Thymus (tissue), 14 donors: ENCODE measurements around the gene PHF11. TPM values are rescaled to one million over a fixed set of nuclear protein-coding genes. Genes with fewer than 3 reads are reported as not detected.

ENCODE experiments used
- DNase-seq, 9 donors: peaks; one replicate each; pipeline ENCODE4 v3.0.0-alpha.2; 2013; ENCODE audit warnings: low spot score in 9 of 9, low read depth in 6 of 9, missing footprints in 1 of 9
- H3K27ac ChIP-seq, 2 donors: one replicate each; pipeline ENCODE4 v1.5.1; 2013; ENCODE audit warnings: control low read depth in 1 of 2, low read depth in 1 of 2, low read length in 1 of 2, mild to moderate bottlenecking in 1 of 2, moderate library complexity in 1 of 2
- H3K27me3 ChIP-seq, 2 donors: one replicate each; pipeline ENCODE4 v1.5.1; 2013; ENCODE audit warnings: low read length in 1 of 2; ENCODE audit not compliant: control insufficient read depth in 2 of 2, insufficient read depth in 1 of 2
- H3K36me3 ChIP-seq, 2 donors: one replicate each; pipeline ENCODE4 v1.5.1; 2013; ENCODE audit warnings: low read length in 1 of 2, mild to moderate bottlenecking in 1 of 2, moderate library complexity in 1 of 2; ENCODE audit not compliant: control insufficient read depth in 2 of 2, insufficient read depth in 2 of 2
- H3K4me1 ChIP-seq, 2 donors: one replicate each; pipeline ENCODE4 v1.5.1; 2013; ENCODE audit warnings: low read length in 2 of 2; ENCODE audit not compliant: control insufficient read depth in 2 of 2, insufficient read depth in 2 of 2
- H3K4me3 ChIP-seq, 2 donors: one replicate each; pipeline ENCODE4 v1.5.1; 2013; ENCODE audit warnings: low read length in 2 of 2, control low read depth in 1 of 2, mild to moderate bottlenecking in 1 of 2
- H3K9me3 ChIP-seq, 2 donors: one replicate each; pipeline ENCODE4 v1.5.1; 2013; ENCODE audit warnings: low read length in 1 of 2, mild to moderate bottlenecking in 1 of 2; ENCODE audit not compliant: control insufficient read depth in 2 of 2, insufficient read depth in 1 of 2
- WGBS: extraction: QIAGEN DNeasy Blood & Tissue Kit; methylation state at CpG from one replicate; pipeline ENCODE4 v1.1.7; 2013; 5-methylcytosine and 5-hydroxymethylcytosine counted together
- long read RNA-seq, 10 donors: transcript quantifications; one replicate each; lab custom pipeline, GENCODE V29; 2026
- polyA plus RNA-seq: library from polyadenylated mRNA; stranded (reverse); fragments of 200-250 nt; gene quantifications from one replicate; pipeline ENCODE4 v1.2.3, GENCODE V29; 2013
- total RNA-seq: library from RNA; stranded (reverse); fragments of 120-200 nt; gene quantifications from one replicate; pipeline ENCODE4 v1.2.4, GENCODE V29; 2013
- donor health status: healthy.

Gene PHF11
- 32.9 TPM for total RNA-seq
- polyA plus RNA-seq = 170 TPM
- long read RNA-seq, donor 1, partial matches to known transcripts = 0 of 2 reads
- long read RNA-seq, donor 1, other reads (novel, unspliced or antisense) = 0 of 2 reads
- long read RNA-seq, donor 2 = 0 reads
- long read RNA-seq, donor 3, transcript PHF11-218 (4 exons, 1,173 nt) = major isoform, 6 of 15 reads
- long read RNA-seq, donor 3, transcript PHF11-202 (10 exons, 1,359 nt) = minor isoform, 5 of 15 reads
- long read RNA-seq, donor 3, partial matches to known transcripts = 0 of 15 reads
- long read RNA-seq, donor 3, other reads (novel, unspliced or antisense) = 0 of 15 reads
- long read RNA-seq, donor 4, transcript PHF11-202 (10 exons, 1,359 nt) = major isoform, 5 of 15 reads
- long read RNA-seq, donor 4, partial matches to known transcripts = 7 of 15 reads
- long read RNA-seq, donor 4, other reads (novel, unspliced or antisense) = 0 of 15 reads
- long read RNA-seq, donor 5, transcript PHF11-202 (10 exons, 1,359 nt) = major isoform, 13 of 25 reads
- long read RNA-seq, donor 5, transcript PHF11-218 (4 exons, 1,173 nt) = minor isoform, 5 of 25 reads
- long read RNA-seq, donor 5, partial matches to known transcripts = 6 of 25 reads
- long read RNA-seq, donor 5, other reads (novel, unspliced or antisense) = 0 of 25 reads
- long read RNA-seq, donor 6, transcript PHF11-202 (10 exons, 1,359 nt) = major isoform, 11 of 23 reads
- long read RNA-seq, donor 6, partial matches to known transcripts = 8 of 23 reads
- long read RNA-seq, donor 6, other reads (novel, unspliced or antisense) = 0 of 23 reads
- long read RNA-seq, donor 7, transcript PHF11-202 (10 exons, 1,359 nt) = major isoform, 11 of 16 reads
- long read RNA-seq, donor 7, partial matches to known transcripts = 0 of 16 reads
- long read RNA-seq, donor 7, other reads (novel, unspliced or antisense) = 0 of 16 reads
- long read RNA-seq, donor 8, partial matches to known transcripts = 0 of 4 reads
- long read RNA-seq, donor 8, other reads (novel, unspliced or antisense) = 0 of 4 reads
- long read RNA-seq, donor 9, partial matches to known transcripts = 6 of 12 reads
- long read RNA-seq, donor 9, other reads (novel, unspliced or antisense) = 0 of 12 reads
- long read RNA-seq, donor 10, partial matches to known transcripts = 0 of 5 reads
- long read RNA-seq, donor 10, other reads (novel, unspliced or antisense) = 0 of 5 reads

- peak within 1 kb of the TSS; percentile 73 to 84 for H3K4me3 ChIP-seq
- no peaks in the 10 kb centered on the region for H3K9me3 ChIP-seq
- peak within 1 kb of the TSS; percentile 85 to 95 for H3K27ac ChIP-seq
- peak; percentile 55 to 91 (median 75) for DNase-seq
- no peaks in the 10 kb centered on the region for H3K27me3 ChIP-seq
- WGBS = under 1% methylated on average over 71 of the region's 71 CpGs
- peaks cover 11 to 19% of the 10 kb centered on the region in 2 donors for H3K4me1 ChIP-seq
- peaks cover 6 to 26% of the 10 kb centered on the region in 2 donors for H3K36me3 ChIP-seq
Measured at GRCh38 chr13:49495783-49496762, at the start of gene PHF11. PHF11 (plus strand) TSS chr13:49495953; CDS start chr13:49496002, 49 bp downstream.

GRCh38 chr13:49446473-49446872 lies 49.3 kb upstream of the PHF11 start:
- Histone ChIP-seq H3K27me3 (no peaks in the 10 kb centered on the region), H3K36me3 (no peaks in the 10 kb centered on the region), H3K4me1 (peaks cover 7 to 8% of the 10 kb centered on the region in 2 donors), H3K27ac (no peak overlapping the region), H3K9me3 (no peaks in the 10 kb centered on the region), H3K4me3 (no peak overlapping the region)
- DNase-seq = no peak

- peaks cover 0 to 5% of the 10 kb centered on the region in 2 donors for H3K36me3 ChIP-seq
- no peaks in the 10 kb centered on the region for H3K9me3 ChIP-seq
- H3K27me3 ChIP-seq = no peaks in the 10 kb centered on the region
- no peak for DNase-seq
- no peak overlapping the region for H3K4me3 ChIP-seq
- H3K4me1 ChIP-seq = peaks cover 0 to 5% of the 10 kb centered on the region in 2 donors
- WGBS = 99% methylated on average over 2 of the region's 2 CpGs
- H3K27ac ChIP-seq = no peak overlapping the region
Measured at GRCh38 chr13:49448753-49449152, 47.0 kb upstream of the PHF11 start.

- no peak for DNase-seq
- H3K4me1 ChIP-seq = peaks cover 0 to 5% of the 10 kb centered on the region in 2 donors
- H3K36me3 ChIP-seq = peaks cover 0 to 7% of the 10 kb centered on the region in 2 donors
- H3K4me3 ChIP-seq = no peak overlapping the region
- no peak overlapping the region for H3K27ac ChIP-seq
- H3K9me3 ChIP-seq = no peaks in the 10 kb centered on the region
- H3K27me3 ChIP-seq = no peaks in the 10 kb centered on the region
- 67% methylated on average over 3 of the region's 3 CpGs for WGBS
Measured at GRCh38 chr13:49450105-49450819, 45.5 kb upstream of the PHF11 start.

- Histone ChIP-seq H3K27me3 (no peaks in the 10 kb centered on the region), H3K36me3 (peaks cover 0 to 7% of the 10 kb centered on the region in 2 donors), H3K27ac (no peak overlapping the region), H3K9me3 (no peaks in the 10 kb centered on the region), H3K4me1 (no peaks in the 10 kb centered on the region), H3K4me3 (no peak overlapping the region)
- DNase-seq = no peak
- 98% methylated on average over 8 of the region's 8 CpGs for WGBS
Measured at GRCh38 chr13:49452725-49453457, 42.9 kb upstream of the PHF11 start.

GRCh38 chr13:49453465-49453864 lies 42.3 kb upstream of the PHF11 start:
- WGBS = over 99% methylated on average over 7 of the region's 7 CpGs
- Histone ChIP-seq H3K27me3 (no peaks in the 10 kb centered on the region), H3K36me3 (peaks cover 0 to 7% of the 10 kb centered on the region in 2 donors), H3K27ac (no peak overlapping the region), H3K9me3 (no peaks in the 10 kb centered on the region), H3K4me1 (no peaks in the 10 kb centered on the region), H3K4me3 (no peak overlapping the region)
- no peak for DNase-seq

- Histone ChIP-seq H3K4me1 (no peaks in the 10 kb centered on the region), H3K36me3 (peaks cover 0 to 7% of the 10 kb centered on the region in 2 donors), H3K27me3 (no peaks in the 10 kb centered on the region), H3K9me3 (no peaks in the 10 kb centered on the region), H3K27ac (no peak overlapping the region), H3K4me3 (no peak overlapping the region)
- 77% methylated on average over 4 of the region's 4 CpGs for WGBS
- no peak for DNase-seq
Measured at GRCh38 chr13:49454388-49455006, 41.3 kb upstream of the PHF11 start.
